Forelimb muscle (tissue), 1 donor: ENCODE measurements around the gene ST8SIA3. TPM values are rescaled to one million over a fixed set of nuclear protein-coding genes. Genes with fewer than 3 reads are reported as not detected.
"Not testable (repeated sequence)": the region's sequence is repeated elsewhere in the genome, so short reads cannot be mapped to it uniquely, and the experiment has no call there.

Experiments
- DNase-seq: peaks from one replicate; pipeline ENCODE4 v3.0.0-alpha.2; 2013; ENCODE audit warnings: low read depth
- polyA plus RNA-seq: library from polyadenylated mRNA; unstranded; fragments of 120-200 nt; gene quantifications from one replicate; pipeline ENCODE4 v1.2.1, GENCODE V29; 2013; ENCODE audit not compliant: insufficient read length

The ST8SIA3 gene
- polyA plus RNA-seq, 1 donor = not detected

DNA sequence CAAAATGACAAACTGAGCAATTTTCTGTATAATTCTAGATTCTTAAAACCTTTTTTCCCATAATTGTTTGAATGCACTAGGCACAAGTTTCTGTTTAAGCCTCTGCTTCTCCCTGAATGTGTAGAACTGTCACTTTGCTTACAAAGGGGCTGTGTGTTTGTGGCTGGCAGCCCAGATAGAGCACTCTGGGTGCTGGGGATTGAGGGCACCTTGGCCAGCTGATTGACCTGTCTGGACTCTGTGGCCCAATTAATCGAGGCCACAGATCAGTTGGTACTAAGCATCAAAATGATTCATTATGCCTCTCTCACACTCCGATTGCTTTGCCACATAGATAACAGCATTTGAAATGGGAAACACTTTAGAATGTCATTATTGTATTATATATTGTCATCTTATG is 12.1 kb downstream of the ST8SIA3 start:
- DNase-seq = no peak

DNA sequence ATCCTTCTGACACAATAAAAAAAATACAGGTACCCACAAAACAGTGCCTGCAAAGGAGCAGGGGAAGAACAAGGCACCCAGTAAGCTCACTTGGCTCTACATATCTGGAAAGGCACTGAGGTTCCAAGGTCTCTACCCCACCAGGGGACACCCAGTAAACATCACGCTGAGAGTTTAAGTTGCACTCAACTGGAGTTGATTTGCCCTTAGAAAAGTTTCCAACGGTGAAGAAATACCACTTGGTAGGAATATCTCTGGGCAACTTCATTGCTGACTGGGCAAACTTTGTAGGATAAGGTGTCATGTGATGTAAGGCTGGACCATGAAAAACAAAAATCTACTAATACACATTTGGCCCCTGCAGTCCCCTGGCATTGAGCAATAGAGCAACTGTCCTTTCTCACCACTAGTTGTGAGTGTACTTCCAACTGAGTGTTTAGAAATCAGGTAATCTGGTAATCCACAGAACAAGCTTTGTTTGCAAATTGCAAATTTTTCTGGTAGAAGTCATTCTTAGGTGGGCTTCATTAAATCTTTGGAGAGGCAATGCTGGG is 14.2 kb downstream of the ST8SIA3 start:
- DNase-seq = no peak

- no peak for DNase-seq
Measured at GRCh38 chr18:57372444-57372843, 20.1 kb downstream of the ST8SIA3 start.

DNA sequence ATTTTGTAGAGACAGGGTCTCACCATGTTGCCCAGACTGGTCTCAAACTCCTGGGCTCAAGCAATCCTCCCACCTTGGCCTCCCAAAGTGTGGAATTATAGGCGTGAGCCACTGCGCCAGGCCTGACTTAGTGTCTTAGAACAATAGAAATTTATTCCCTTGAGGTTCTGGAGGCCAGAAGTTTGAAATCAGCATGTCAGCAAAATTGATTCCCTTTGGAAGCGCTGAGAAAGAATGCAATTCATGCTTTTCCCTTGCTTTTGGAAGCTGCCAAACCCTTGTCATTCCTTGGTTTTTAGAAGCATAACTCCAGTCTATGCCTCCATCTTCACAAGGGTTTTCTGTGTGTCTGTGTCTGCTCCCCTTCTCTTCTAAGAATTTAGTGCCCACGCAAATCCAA is 20.7 kb downstream of the ST8SIA3 start:
- no peak for DNase-seq

GRCh38 chr18:57376503-57376902 is 24.1 kb downstream of the ST8SIA3 start:
- no peak for DNase-seq

DNA sequence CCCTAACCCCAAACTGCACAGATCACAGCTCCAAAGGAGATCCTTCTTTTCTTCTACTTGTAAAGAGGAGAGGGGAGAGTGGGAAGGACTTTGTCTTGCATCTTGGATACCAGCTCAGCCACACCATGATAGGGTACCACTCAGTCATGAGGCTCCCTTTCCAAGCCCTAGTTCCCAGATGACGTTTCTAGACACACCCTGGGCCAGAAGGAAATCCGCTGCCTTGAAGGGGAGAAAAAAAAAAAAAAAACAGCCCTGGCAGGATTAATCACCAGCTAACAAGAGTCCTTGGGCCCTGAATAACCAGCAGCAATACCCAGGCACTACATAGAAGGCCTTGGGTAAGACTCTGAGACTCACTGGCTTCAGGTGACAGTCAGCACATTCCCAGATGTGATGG is 36.9 kb downstream of the ST8SIA3 start:
- DNase-seq = no peak

DNA sequence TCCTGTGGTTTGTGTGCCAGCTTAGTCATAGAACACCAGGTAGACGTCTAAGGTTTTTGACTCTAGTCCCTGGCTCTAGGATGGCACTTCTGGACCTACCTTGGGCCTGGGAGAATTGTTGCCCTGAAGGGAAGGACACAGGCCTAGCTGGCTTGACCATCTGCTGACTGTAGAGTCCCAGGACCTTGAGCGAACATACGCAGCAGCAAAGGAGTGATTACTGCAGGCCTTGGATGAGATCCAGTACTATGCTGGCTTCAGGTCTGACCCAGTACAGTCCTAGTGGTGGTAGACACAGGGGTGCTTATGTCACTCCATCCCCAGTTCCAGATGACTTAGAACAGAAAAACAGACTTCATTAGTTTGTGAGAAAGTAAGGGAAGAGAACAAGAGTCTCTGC is 37.7 kb downstream of the ST8SIA3 start:
- no peak for DNase-seq

DNA sequence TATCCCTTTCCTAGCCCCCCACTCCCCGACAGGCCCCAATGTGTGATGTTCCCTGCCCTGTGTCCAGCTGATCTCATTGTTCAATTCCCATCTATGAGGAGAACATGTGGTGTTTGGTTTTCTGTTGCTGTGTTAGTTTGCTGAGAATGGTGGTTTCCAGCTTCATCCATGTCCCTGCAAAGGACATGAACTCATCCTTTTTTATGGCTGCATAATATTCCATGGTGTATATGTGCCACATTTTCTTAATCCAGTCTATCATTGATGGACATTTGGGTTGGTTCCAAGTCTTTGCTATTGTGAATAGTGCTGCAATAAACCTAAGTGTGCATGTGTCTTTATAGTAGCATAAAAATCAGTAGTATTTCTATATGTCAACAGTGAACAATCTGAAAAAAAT is 42.4 kb downstream of the ST8SIA3 start:
- DNase-seq = not testable (repeated sequence)

GRCh38 chr18:57396831-57397230 is 44.5 kb downstream of the ST8SIA3 start:
- not testable (repeated sequence) for DNase-seq

GRCh38 chr18:57397440-57398132 is 45.2 kb downstream of the ST8SIA3 start:
- no peak for DNase-seq

- no peak for DNase-seq
Measured at GRCh38 chr18:57404345-57404744, 52.0 kb downstream of the ST8SIA3 start.

- DNase-seq = no peak
Measured at GRCh38 chr18:57409650-57410049, 57.3 kb downstream of the ST8SIA3 start.

DNA sequence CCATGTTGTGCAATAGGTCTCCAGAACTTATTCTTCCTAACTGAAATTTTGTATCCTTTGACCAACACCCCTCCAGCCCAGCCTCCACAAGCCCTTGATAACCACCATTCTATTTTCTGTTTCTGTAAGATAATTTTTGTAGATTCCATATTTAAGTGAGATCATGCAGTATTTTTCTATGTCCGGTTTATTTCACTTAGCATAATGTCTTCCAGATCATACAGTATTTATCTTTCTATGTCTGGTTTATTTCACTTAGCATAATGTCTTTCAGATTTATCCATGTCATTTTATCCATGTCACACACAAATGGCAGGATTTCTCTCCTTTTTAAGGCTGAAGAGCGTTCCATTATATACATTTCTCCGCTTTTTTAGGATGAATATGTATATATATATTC is 58.4 kb downstream of the ST8SIA3 start:
- no peak for DNase-seq

DNA sequence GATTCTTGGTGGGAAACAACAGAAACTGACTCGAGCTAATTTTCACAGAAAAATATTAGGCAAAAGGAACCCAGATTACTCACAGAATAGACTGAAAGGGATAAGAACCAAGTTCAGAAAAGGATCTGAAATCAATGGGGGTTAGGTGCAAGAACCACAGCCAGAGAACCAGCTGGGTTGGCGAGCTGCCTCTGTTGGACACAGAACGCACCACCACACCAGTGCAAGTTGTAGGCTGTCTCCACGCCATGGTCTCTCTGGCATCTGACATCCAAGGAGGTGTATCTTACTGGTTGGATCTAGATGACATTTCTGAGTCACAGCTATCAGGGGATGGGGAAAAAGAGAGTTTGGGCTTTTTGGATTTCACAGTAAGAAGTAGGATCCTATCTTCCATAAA is 64.2 kb downstream of the ST8SIA3 start:
- DNase-seq = no peak

Other genes starting within 250 kb of the ST8SIA3 start
- gene BOD1L2, start 205.5 kb upstream of the ST8SIA3 start, polyA plus RNA-seq = not detected
- gene ONECUT2, start 82.8 kb downstream of the ST8SIA3 start, polyA plus RNA-seq = 0.04 TPM
- gene FECH, start 234.1 kb downstream of the ST8SIA3 start, polyA plus RNA-seq = 21.7 TPM